HCT116 (cell line): ENCODE measurements around the gene KLHL35.

Source experiments
- CEBPB ChIP-seq: IDR thresholded peaks from 2 replicates; pipeline ENCODE4 v1.6.1; 2012; ENCODE audit warnings: low read depth
- FOSL1 ChIP-seq: IDR thresholded peaks from 2 replicates; pipeline ENCODE4 v1.6.1; 2012; ENCODE audit warnings: low read depth
- JUND ChIP-seq: IDR thresholded peaks from 2 replicates; pipeline ENCODE4 v1.6.1; 2012
- POLR2A ChIP-seq: IDR thresholded peaks from 2 replicates; pipeline ENCODE4 v1.7.0; 2011; ENCODE audit warnings: borderline replicate concordance; ENCODE audit not compliant: insufficient read depth, insufficient read length; ENCODE audit errors: extremely low read depth
- POLR2AphosphoS5 ChIP-seq: IDR thresholded peaks from 2 replicates; pipeline ENCODE4 v1.6.1; 2011; ENCODE audit warnings: mild to moderate bottlenecking, low read depth, low read length, moderate library complexity
- RAD21 ChIP-seq: IDR thresholded peaks from 2 replicates; pipeline ENCODE4 v1.6.1; 2012; ENCODE audit warnings: low read depth, mild to moderate bottlenecking
- SP1 ChIP-seq: IDR thresholded peaks from 2 replicates; pipeline ENCODE4 v1.6.1; 2012; ENCODE audit warnings: low read depth
- SRF ChIP-seq: IDR thresholded peaks from 2 replicates; pipeline ENCODE4 v1.6.1; 2012; ENCODE audit warnings: low read depth
- YY1 ChIP-seq: IDR thresholded peaks from 2 replicates; pipeline ENCODE4 v1.6.1; 2011; ENCODE audit warnings: low read length, low read depth, moderate library complexity, mild to moderate bottlenecking; ENCODE audit not compliant: insufficient replicate concordance; ENCODE audit errors: extremely low read depth
- ZFX ChIP-seq: fragments of 450-650 bp; IDR thresholded peaks from 2 replicates; pipeline ENCODE4 v1.6.1; 2017
- ZNF274 ChIP-seq: fragments of 200-500 bp; sonication (Bioruptor generic); IDR thresholded peaks from 2 replicates; pipeline ENCODE4 v1.6.1; 2014; ENCODE audit warnings: mild to moderate bottlenecking, low read depth, low read length, inconsistent platforms
- TF ChIP-seq, protein P1 (sequence below), 3 experiments: fragments of 200-600 bp in 1 of 3; sonication (generic) in 1 of 3; IDR thresholded peaks in 2 of 3; conservative IDR thresholded peaks in 1 of 3; 2 replicates each; pipeline ENCODE4 v1.5.1; 2012 to 2017; ENCODE audit warnings: low read depth in 2 of 3, low read length in 2 of 3, antibody characterized with exemption in 1 of 3, borderline replicate concordance in 1 of 3, control low read depth in 1 of 3, mild to moderate bottlenecking in 1 of 3, mixed read lengths in 1 of 3, mixed run types in 1 of 3, moderate library complexity in 1 of 3; ENCODE audit not compliant: insufficient read depth in 1 of 3
- TF ChIP-seq, protein P2 (sequence below): IDR thresholded peaks from 2 replicates; pipeline ENCODE4 v1.6.1; 2012; ENCODE audit warnings: low read depth

DNA sequence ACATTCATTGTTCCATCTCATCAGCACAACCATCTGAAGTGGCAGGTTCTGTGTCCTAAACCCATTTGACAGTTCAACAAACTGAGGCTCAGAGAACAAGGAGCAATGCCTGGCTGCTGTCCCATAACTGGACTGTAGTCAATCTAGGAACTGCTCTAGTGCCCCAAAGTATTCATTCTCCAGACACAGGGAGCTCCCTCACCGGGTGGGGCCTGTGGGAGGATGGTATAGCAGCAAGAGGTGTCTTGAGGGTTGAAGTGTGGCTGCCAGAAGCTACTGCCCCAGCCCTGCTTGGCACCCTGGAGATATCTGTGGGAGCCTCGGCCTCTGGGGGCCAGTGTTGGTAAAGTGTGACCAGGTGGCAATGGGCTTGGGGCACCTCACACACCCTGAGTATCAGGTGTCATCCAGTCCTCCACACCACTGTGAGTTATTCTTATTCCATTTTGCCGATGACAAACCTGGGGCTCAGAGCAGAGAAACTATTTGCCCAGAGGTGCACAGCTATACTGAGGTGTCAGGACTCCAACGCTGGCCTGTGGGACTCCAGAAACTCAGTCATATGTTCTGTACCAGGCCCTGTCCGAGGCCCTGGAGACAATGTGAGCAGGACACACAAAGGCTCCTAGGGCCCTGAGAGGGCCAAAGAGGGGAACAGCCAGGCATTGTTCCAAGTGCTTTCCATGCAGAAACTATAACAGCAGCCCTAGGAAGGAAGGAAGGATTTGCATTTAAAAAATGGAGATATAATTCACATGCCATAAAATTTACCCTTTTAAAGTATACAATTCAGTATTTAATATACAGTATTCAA is 46.0 kb upstream of the KLHL35 start:
- TF ChIP-seq, protein P1, sequence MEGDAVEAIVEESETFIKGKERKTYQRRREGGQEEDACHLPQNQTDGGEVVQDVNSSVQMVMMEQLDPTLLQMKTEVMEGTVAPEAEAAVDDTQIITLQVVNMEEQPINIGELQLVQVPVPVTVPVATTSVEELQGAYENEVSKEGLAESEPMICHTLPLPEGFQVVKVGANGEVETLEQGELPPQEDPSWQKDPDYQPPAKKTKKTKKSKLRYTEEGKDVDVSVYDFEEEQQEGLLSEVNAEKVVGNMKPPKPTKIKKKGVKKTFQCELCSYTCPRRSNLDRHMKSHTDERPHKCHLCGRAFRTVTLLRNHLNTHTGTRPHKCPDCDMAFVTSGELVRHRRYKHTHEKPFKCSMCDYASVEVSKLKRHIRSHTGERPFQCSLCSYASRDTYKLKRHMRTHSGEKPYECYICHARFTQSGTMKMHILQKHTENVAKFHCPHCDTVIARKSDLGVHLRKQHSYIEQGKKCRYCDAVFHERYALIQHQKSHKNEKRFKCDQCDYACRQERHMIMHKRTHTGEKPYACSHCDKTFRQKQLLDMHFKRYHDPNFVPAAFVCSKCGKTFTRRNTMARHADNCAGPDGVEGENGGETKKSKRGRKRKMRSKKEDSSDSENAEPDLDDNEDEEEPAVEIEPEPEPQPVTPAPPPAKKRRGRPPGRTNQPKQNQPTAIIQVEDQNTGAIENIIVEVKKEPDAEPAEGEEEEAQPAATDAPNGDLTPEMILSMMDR (IDR thresholded peaks at IDR 0.05 in 2 of 3, conservative IDR thresholded peaks at IDR 0.05 in 1 of 3; ENCODE audit: borderline replicate concordance in 1 of 3, insufficient read depth in 1 of 3, low read depth in 2 of 3, low read length in 2 of 3) = no peak
- TF ChIP-seq FOSL1 (no peak), SRF (no peak), SP1 (no peak), ZFX (no peak), CEBPB (no peak), POLR2A (no peak), ZNF274 (no peak), YY1 (no peak), RAD21 (no peak), JUND (no peak), POLR2AphosphoS5 (no peak)
- TF ChIP-seq, protein P2, sequence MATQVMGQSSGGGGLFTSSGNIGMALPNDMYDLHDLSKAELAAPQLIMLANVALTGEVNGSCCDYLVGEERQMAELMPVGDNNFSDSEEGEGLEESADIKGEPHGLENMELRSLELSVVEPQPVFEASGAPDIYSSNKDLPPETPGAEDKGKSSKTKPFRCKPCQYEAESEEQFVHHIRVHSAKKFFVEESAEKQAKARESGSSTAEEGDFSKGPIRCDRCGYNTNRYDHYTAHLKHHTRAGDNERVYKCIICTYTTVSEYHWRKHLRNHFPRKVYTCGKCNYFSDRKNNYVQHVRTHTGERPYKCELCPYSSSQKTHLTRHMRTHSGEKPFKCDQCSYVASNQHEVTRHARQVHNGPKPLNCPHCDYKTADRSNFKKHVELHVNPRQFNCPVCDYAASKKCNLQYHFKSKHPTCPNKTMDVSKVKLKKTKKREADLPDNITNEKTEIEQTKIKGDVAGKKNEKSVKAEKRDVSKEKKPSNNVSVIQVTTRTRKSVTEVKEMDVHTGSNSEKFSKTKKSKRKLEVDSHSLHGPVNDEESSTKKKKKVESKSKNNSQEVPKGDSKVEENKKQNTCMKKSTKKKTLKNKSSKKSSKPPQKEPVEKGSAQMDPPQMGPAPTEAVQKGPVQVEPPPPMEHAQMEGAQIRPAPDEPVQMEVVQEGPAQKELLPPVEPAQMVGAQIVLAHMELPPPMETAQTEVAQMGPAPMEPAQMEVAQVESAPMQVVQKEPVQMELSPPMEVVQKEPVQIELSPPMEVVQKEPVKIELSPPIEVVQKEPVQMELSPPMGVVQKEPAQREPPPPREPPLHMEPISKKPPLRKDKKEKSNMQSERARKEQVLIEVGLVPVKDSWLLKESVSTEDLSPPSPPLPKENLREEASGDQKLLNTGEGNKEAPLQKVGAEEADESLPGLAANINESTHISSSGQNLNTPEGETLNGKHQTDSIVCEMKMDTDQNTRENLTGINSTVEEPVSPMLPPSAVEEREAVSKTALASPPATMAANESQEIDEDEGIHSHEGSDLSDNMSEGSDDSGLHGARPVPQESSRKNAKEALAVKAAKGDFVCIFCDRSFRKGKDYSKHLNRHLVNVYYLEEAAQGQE = no peak
